Activated naive CD4-positive, alpha-beta T cell treated with anti-CD3 and anti-CD28 coated beads, Interleukin-2, amount 10 ng/mL, durations not matched to agents 7 days and 5 days (primary cell): ENCODE measurements around the gene NUAK1.
"Not testable (repeated sequence)": the region's sequence is repeated elsewhere in the genome, so short reads cannot be mapped to it uniquely, and the experiment has no call there.

Experiments
- CTCF ChIA-PET: fragments of 350-600 bp; sonication (Branson Sonifier 250); formaldehyde crosslinking; loops from one replicate; lab custom pipeline; 2021; ENCODE audit warnings: antibody characterized with exemption; lab: Charles Lee
- DNase-seq: peaks from one replicate; pipeline ENCODE4 v3.0.0-alpha.2; 2020
- H3K27ac Mint-ChIP-seq: one replicate; pipeline ENCODE4 v1.8.0; 2021; ENCODE audit warnings: mild to moderate bottlenecking, moderate library complexity, mixed read lengths
- H3K27me3 Mint-ChIP-seq: one replicate; pipeline ENCODE4 v1.8.0; 2021; ENCODE audit warnings: mild to moderate bottlenecking, mixed read lengths
- H3K36me3 Mint-ChIP-seq: one replicate; pipeline ENCODE4 v1.8.0; 2021; ENCODE audit warnings: mixed read lengths
- H3K4me1 Mint-ChIP-seq: one replicate; pipeline ENCODE4 v1.8.0; 2021; ENCODE audit warnings: mixed read lengths
- H3K4me3 Mint-ChIP-seq: one replicate; pipeline ENCODE4 v1.8.0; 2021; ENCODE audit warnings: mild to moderate bottlenecking, moderate library complexity, mixed read lengths
- H3K9me3 Mint-ChIP-seq: one replicate; pipeline ENCODE4 v1.8.0; 2021; ENCODE audit warnings: mixed read lengths

The NUAK1 gene

DNA sequence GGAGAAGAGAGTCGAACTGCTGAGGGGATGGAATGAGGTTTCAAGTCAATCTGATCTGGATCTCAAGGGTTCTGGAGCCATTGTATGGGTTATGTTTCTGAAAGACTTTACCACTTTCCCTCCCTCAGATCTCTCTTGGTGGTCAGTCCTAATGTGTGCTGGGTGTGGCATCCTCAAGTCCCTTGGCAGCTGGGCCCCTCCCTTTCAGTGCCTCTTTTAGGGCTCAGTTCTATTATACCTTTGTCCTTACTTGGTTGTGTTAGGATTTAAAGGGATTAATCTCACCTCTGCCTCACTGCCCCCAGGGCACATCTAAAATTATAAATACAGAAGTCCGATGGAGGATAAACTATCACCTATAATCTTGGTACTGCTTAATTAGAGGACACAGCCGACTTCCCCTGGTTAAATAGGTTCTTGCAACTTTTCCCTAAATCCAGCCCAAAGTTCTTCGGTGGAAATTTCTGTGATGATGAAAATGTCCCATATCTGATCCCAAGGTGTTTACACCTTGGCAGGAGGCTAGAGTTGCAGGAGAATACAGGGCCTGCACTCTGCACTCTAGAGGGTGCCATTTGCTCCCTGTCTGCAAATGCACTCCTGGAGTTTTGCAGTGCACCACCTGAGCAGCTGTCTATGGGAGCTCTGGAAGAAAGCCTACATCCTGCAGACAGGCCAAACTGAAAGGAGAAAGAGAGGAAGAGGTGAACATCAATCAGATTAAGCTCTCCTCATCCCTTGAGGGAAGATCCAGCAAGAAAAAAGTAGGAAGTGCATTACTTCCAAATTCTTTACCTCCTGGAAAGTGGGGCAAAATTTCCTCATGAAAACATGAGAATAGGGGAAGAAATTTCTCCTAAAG lies 106.8 kb downstream of the NUAK1 start:
- H3K4me1 Mint-ChIP-seq = no peaks in the 10 kb centered on the region
- H3K9me3 Mint-ChIP-seq = no peaks in the 10 kb centered on the region
- CTCF ChIA-PET = no interaction called here
- H3K4me3 Mint-ChIP-seq = no peak overlapping the region
- peaks cover 7% of the 10 kb centered on the region for H3K27me3 Mint-ChIP-seq
- no peaks in the 10 kb centered on the region for H3K36me3 Mint-ChIP-seq
- H3K27ac Mint-ChIP-seq = no peak overlapping the region
- no peak for DNase-seq

DNA sequence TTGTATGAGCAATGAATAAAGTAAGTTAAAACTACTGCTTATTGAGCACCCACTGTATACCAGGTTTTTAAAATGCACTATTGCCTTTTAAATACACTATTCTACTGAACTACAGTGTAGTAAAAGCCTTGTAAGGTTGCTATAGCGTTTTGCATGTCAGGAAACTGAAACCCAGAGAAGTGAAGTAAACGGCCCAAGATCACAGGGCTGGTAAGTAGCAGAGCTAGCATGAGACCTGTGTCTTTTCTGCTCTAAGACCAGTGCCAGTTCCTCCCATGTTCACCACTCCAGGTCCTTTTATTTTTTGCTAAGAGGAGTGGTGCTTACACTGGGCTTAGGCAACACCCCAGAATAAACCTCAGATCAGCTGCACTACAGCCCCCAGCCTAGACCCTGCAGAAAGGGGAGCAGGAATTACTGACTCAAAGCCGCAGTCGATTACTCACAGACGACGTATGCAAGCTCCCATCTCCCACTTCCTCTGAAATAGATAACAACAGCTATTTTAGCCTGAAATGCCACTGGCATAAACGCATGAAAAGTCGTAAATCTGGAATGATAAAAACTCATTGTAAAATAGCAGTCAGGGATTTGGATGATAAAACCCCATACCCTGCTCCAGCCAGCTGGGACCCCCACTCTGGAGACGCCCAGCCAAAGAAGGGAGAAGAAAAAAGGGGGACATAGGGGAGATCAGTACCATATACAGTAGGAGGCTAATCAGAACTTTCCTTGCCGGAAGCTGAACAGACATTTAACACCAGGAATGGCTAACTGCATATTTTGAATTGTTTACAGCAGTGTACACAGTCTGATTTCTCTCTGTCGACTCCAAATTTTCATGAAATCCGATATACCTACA lies 108.3 kb downstream of the NUAK1 start:
- Mint-ChIP-seq H3K36me3 (no peaks in the 10 kb centered on the region), H3K27ac (no peak overlapping the region), H3K4me3 (no peak overlapping the region), H3K27me3 (peaks cover 10% of the 10 kb centered on the region), H3K4me1 (no peaks in the 10 kb centered on the region), H3K9me3 (no peaks in the 10 kb centered on the region)
- no peak for DNase-seq
- CTCF ChIA-PET = no interaction called here

DNA sequence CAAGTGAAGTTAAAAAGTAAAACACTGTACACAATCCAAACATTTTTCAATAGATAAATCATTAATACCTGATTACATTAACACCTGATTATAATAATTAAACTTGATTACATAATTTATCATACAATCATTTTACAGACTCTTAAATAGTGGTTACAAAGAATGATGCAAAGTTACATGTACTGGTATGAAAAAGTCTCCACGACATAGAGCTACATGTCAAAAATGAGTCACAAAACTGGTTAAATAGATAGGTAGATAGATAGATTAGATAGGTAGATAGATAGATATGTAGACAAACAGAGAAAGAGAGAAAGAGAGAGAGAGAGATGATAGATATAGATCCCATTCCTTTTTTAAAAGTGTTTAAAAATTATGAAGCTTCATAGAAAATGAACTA lies 109.2 kb downstream of the NUAK1 start:
- Mint-ChIP-seq H3K4me1 (no peaks in the 10 kb centered on the region), H3K9me3 (no peaks in the 10 kb centered on the region), H3K36me3 (no peaks in the 10 kb centered on the region), H3K27ac (no peak overlapping the region), H3K27me3 (peaks cover 10% of the 10 kb centered on the region), H3K4me3 (no peak overlapping the region)
- CTCF ChIA-PET = no interaction called here
- no peak for DNase-seq

DNA sequence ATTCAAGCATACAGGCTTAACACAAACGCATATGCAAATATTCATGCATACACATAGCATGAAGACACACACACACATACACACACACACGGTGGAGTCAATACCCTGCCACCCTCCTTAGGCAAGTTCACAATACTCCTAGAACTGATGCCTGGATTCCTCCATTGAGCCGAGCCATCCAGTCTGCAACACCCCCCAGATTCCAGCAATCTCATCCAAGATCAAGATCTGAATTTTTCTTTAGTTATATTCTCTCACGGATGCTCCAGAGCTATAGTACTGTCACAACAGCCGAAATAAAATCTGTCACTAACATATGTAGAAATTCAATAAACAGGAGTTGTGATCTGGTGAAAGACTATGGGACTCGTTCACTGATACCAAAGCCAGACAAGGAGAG lies 110.8 kb downstream of the NUAK1 start:
- Mint-ChIP-seq H3K27me3 (peaks cover 7% of the 10 kb centered on the region), H3K9me3 (no peaks in the 10 kb centered on the region), H3K36me3 (no peaks in the 10 kb centered on the region), H3K4me3 (no peak overlapping the region), H3K4me1 (no peaks in the 10 kb centered on the region), H3K27ac (no peak overlapping the region)
- DNase-seq = no peak
- CTCF ChIA-PET = no interaction called here

DNA sequence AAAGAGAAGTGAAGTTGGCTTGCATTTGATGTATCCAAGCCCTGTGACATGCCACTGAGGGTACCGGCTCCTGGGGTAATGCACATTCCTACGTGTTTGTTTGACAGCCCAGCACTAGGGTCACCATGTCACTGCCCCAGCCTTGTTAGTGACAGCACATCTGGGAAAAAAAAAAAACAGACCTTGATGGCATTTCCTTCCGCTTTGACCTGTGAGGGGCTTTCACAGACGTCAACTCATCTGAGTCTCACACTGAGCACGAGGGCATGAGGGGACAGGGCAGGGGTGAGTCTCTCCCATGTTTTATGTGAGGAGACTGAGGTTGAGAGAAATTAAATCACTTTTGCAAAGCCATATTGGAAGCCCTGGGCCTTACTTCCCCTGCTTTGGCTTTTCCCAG lies 111.5 kb downstream of the NUAK1 start:
- no peaks in the 10 kb centered on the region for H3K4me1 Mint-ChIP-seq

DNA sequence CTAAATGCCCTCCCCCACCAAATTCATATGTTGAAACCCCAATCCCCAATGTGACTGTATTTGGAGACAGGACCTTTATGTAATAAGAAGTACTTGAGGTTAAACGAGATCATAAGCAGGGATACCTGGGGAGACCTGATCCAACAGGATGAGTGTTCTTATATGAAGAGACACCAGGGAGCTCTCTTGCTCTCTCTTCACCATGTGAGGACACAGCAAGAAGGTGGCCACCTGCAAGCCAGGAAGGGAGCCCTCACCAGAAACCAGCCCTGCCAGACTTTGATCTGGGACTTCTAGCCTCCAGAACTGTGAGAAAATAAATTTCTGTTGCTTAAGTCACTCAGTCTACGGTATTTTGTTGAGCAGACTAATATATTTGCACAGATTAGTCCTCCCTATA lies 113.6 kb downstream of the NUAK1 start:
- Mint-ChIP-seq H3K4me3 (no peak overlapping the region), H3K36me3 (no peaks in the 10 kb centered on the region)
- no peak for DNase-seq

More for the DNA sequence above, 111.5 kb downstream of the NUAK1 start:
- Mint-ChIP-seq H3K27me3 (peaks cover 5% of the 10 kb centered on the region), H3K4me3 (no peak overlapping the region), H3K9me3 (no peaks in the 10 kb centered on the region), H3K27ac (no peak overlapping the region), H3K36me3 (no peaks in the 10 kb centered on the region)
- no peak for DNase-seq
- CTCF ChIA-PET = no interaction called here

DNA sequence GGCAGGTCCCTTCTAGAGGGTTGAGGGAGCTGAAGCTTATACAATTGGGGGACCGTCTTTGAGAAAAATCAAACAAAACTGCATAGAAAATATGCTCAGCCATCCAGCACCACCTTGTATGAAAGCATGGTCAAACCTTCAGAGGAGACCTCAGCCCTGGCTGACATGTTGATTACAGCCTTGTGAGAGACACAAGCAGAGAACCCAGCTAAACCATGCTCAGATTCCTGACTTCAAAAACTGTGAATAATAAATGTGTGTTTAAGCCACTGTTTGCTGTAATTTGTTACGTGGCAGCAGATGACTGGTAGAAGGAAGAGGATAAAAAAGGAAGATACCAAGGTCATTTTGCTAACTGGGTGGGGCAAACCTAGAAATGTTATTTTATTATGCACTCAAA lies 115.7 kb downstream of the NUAK1 start:
- Mint-ChIP-seq H3K27ac (no peak overlapping the region), H3K4me3 (no peak overlapping the region), H3K9me3 (peaks cover 14% of the 10 kb centered on the region), H3K4me1 (no peaks in the 10 kb centered on the region), H3K27me3 (peaks cover 5% of the 10 kb centered on the region), H3K36me3 (no peaks in the 10 kb centered on the region)
- CTCF ChIA-PET = no interaction called here
- DNase-seq = no peak

More for the DNA sequence above, 113.6 kb downstream of the NUAK1 start:
- CTCF ChIA-PET = no interaction called here
- Mint-ChIP-seq H3K9me3 (peaks cover under 1% of the 10 kb centered on the region), H3K27me3 (peaks cover 5% of the 10 kb centered on the region), H3K27ac (no peak overlapping the region), H3K4me1 (no peaks in the 10 kb centered on the region)

DNA sequence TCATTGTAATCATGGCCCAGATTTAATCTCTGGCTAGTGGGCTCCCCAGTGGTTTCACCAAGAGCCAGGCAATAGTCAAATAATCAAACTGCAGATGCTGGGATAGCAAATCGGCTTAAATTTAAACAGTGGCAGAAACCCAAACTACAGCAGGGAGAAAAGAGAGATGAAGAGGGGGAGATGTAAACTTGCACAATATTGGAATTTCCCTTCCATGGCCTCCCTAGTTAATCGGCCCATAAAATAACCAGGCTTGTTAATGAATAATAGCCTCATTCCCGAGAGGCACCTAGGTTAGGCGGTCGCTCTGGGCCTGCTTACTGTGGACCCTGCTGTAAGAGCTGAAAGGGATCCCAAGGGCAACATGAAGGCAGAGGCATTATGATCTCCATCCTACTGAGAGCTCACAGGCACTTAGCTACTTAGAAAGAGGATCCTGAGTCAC lies 116.2 kb downstream of the NUAK1 start:
- Mint-ChIP-seq H3K27ac (no peak overlapping the region), H3K4me3 (no peak overlapping the region), H3K9me3 (peaks cover 14% of the 10 kb centered on the region), H3K36me3 (no peaks in the 10 kb centered on the region), H3K27me3 (peaks cover 5% of the 10 kb centered on the region), H3K4me1 (no peaks in the 10 kb centered on the region)
- CTCF ChIA-PET = no interaction called here
- no peak for DNase-seq

DNA sequence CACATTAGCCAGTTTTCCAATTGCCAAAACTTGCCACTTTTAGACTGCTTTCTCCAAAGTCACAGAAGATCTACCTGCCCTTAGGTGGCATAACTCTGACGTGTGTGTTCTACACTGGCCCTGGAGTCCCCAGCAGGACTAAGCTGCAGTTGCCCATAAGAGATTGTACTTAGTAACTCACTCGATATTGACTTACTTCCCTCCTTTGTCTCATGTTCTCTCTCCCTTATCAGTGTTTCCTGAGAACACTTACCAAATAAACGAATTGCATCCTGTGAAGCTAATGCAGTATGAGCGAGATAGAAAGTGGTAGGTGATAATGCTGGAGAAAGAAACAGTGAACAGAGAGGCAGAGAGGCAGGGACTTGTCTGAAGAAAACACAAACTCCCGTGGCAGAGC lies 117.2 kb downstream of the NUAK1 start:
- Mint-ChIP-seq H3K27ac (no peak overlapping the region), H3K4me1 (no peaks in the 10 kb centered on the region), H3K36me3 (no peaks in the 10 kb centered on the region), H3K4me3 (no peak overlapping the region), H3K9me3 (peaks cover 14% of the 10 kb centered on the region), H3K27me3 (no peaks in the 10 kb centered on the region)
- DNase-seq = no peak
- CTCF ChIA-PET = no interaction called here

DNA sequence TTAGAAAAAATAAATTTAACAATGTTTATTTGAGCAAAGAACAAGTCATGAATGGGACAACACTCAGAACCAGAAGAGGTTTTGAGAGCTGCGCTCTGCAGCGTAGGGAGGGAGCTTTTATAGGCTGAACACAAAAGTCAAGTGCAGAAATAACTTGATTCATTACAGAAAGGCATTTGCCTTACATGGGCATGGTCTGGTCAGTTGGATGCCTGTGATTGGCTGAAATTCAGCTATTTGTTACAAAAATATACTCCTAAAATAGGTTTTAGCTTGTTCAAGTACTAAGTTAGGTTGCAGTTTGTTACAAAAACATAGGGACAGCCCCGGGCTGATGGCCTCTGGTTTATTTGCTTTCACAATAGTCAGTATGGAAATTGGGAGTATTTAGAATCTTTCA lies 118.0 kb downstream of the NUAK1 start:
- H3K27ac Mint-ChIP-seq = no peak overlapping the region
- no peaks in the 10 kb centered on the region for H3K4me1 Mint-ChIP-seq
- H3K27me3 Mint-ChIP-seq = no peaks in the 10 kb centered on the region
- H3K36me3 Mint-ChIP-seq = no peaks in the 10 kb centered on the region
- CTCF ChIA-PET = no interaction called here
- H3K9me3 Mint-ChIP-seq = peaks cover 14% of the 10 kb centered on the region
- H3K4me3 Mint-ChIP-seq = no peak overlapping the region
- DNase-seq = no peak

DNA sequence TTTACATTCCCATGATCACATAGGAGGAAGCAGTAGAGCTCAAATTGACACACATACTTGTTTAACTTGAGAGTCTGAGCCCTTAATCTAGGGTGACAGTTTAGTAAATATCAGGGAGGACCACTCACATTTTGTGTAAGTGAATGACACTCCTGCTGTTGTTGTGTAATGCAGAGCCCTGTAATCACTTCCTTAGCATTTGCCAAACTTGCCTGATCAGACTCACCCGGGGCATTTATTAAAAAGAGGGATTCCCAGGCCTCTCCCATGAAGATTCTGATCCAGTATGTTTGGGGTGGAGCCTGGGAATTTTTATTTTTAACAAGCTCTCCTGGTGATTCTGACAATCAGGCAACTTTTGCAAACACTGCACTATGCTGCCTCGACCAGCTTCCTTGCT lies 119.6 kb downstream of the NUAK1 start:
- DNase-seq = no peak
- no peaks in the 10 kb centered on the region for H3K4me1 Mint-ChIP-seq
- H3K9me3 Mint-ChIP-seq = peaks cover 14% of the 10 kb centered on the region
- H3K27me3 Mint-ChIP-seq = no peaks in the 10 kb centered on the region
- no peaks in the 10 kb centered on the region for H3K36me3 Mint-ChIP-seq
- CTCF ChIA-PET = no interaction called here
- H3K4me3 Mint-ChIP-seq = no peak overlapping the region
- no peak overlapping the region for H3K27ac Mint-ChIP-seq

DNA sequence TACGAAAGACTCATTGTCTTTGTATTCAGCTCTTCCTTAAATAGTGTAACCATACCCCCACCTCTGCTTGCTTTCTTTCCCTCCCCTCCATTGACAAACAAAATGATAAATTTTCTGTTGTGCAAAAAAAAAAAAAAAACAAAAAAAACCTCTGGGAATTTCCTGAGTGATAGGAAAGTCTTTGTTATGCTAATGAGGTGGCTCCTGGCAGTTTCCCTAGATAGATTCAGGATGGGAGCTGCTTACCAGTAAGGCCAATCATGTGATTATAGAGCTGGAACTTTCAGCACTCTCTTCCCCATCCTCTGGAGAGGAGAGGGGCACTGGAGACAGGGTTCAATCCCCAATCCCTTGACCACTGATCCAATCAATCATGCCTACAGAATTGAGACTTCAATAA lies 120.5 kb downstream of the NUAK1 start:
- CTCF ChIA-PET = no interaction called here
- Mint-ChIP-seq H3K4me1 (no peaks in the 10 kb centered on the region), H3K9me3 (peaks cover 14% of the 10 kb centered on the region), H3K27me3 (no peaks in the 10 kb centered on the region), H3K27ac (no peak overlapping the region), H3K36me3 (no peaks in the 10 kb centered on the region), H3K4me3 (no peak overlapping the region)
- no peak for DNase-seq

DNA sequence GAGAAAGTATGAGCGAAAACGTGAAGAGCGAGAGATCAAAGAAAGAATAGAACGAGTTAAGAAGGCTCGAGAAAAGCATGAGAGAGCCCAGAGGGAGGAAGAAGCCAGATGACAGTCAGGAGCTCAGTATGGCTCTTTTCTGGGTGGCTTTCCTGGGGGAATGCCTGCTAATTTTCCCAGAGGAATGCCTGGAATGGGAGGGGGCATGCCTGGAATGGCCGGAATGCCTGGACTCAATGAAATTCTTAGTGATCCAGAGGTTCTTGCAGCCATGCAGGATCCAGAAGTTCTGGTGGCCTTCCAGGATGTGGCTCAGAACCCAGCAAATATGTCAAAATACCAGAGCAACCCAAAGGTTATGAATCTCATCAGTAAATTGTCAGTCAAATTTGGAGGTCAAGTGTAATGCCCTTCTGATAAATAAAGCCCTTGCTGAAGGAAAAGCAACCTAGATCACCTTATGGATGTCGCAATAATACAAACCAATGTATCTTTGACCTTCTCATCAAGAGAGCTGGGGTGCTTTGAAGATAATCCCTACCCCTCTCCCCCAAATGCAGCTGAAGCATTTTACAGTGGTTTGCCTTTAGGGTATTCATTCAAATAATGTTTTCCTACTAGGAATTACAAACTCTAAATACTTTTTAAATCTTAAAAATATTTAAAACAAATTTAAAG lies 122.0 kb downstream of the NUAK1 start:
- CTCF ChIA-PET = not testable (repeated sequence)

DNA sequence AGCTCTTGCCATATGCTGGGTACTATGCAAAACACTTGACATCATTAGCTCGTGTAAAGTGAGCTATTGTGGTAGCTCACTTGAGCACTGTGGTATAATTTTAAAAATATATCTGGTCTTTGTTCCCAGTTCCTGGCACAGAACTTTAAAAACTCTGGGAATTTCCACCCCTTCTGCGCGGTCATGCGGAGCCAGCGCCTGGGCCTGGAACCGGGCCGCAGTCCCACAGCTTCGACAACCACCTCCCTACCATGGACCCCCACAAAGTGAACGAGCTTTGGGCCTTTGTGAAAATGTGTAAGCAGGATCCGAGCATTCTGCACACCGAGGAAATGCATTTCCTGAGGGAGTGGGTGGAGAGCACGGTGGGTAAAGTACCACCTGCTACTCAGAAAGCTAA lies 123.1 kb downstream of the NUAK1 start:
- peaks cover 14% of the 10 kb centered on the region for H3K9me3 Mint-ChIP-seq
- no peak overlapping the region for H3K4me3 Mint-ChIP-seq
- H3K36me3 Mint-ChIP-seq = no peaks in the 10 kb centered on the region
- no peak overlapping the region for H3K27ac Mint-ChIP-seq
- H3K27me3 Mint-ChIP-seq = no peaks in the 10 kb centered on the region
- DNase-seq = no peak
- H3K4me1 Mint-ChIP-seq = no peaks in the 10 kb centered on the region
- CTCF ChIA-PET = no interaction called here

More for the DNA sequence above, 122.0 kb downstream of the NUAK1 start:
- H3K27ac Mint-ChIP-seq, H3K4me1 Mint-ChIP-seq, H3K27me3 Mint-ChIP-seq, H3K36me3 Mint-ChIP-seq, H3K4me3 Mint-ChIP-seq, DNase-seq: not testable (repeated sequence)
- H3K9me3 Mint-ChIP-seq = peaks cover 14% of the 10 kb centered on the region
